Muscle of leg (tissue), 11 donors: ENCODE results near the gene NSDHL. TPM values are rescaled to one million over a fixed set of nuclear protein-coding genes. Genes with fewer than 3 reads are reported as not detected.
A peak's percentile ranks its signal among the peaks of the same experiment; 100 is the strongest.

ENCODE experiments used
- DNase-seq: peaks from one replicate; pipeline ENCODE4 v3.0.0; 2013
- H3K27ac ChIP-seq: one replicate; pipeline ENCODE4 v1.5.1; 2013; ENCODE audit warnings: mild to moderate bottlenecking, low read length, control low read depth
- H3K27me3 ChIP-seq: one replicate; pipeline ENCODE4 v1.6.1; 2013; ENCODE audit warnings: low read length; ENCODE audit not compliant: control insufficient read depth, insufficient read depth
- H3K36me3 ChIP-seq: one replicate; pipeline ENCODE4 v1.6.1; 2013; ENCODE audit warnings: low read length; ENCODE audit not compliant: control insufficient read depth, insufficient read depth
- H3K4me1 ChIP-seq: one replicate; pipeline ENCODE4 v1.6.1; 2013; ENCODE audit warnings: low read length; ENCODE audit not compliant: control insufficient read depth, insufficient read depth
- H3K4me3 ChIP-seq: one replicate; pipeline ENCODE4 v1.5.1; 2013; ENCODE audit warnings: low read length, control low read depth
- H3K9me3 ChIP-seq: replicated peaks from 2 replicates; pipeline ENCODE4 v1.6.1; 2013; ENCODE audit warnings: low read depth, low read length; ENCODE audit not compliant: control insufficient read depth
- WGBS: methylation state at CpG from one replicate; pipeline ENCODE4 v1.1.5; 2013; ENCODE audit warnings: missing lambda C conversion rate; ENCODE audit not compliant: insufficient coverage; 5-methylcytosine and 5-hydroxymethylcytosine counted together
- polyA plus RNA-seq, 8 donors: library from polyadenylated mRNA; unstranded; fragments of 120-200 nt; gene quantifications; one replicate each; pipeline versions ENCODE4 v1.2.1 to v1.2.3, GENCODE V29; 2013; ENCODE audit warnings: inconsistent platforms in 1 of 8, low replicate concordance in 1 of 8; ENCODE audit not compliant: insufficient read length in 8 of 8, insufficient read depth in 1 of 8
- total RNA-seq: library from RNA; stranded (reverse); fragments of 120-200 nt; gene quantifications from one replicate; pipeline ENCODE4 v1.2.4, GENCODE V29; 2013

NSDHL gene
- total and polyA plus RNA-seq, 9 donors: 6.8 to 18.1 (median 13.5) TPM

DNA sequence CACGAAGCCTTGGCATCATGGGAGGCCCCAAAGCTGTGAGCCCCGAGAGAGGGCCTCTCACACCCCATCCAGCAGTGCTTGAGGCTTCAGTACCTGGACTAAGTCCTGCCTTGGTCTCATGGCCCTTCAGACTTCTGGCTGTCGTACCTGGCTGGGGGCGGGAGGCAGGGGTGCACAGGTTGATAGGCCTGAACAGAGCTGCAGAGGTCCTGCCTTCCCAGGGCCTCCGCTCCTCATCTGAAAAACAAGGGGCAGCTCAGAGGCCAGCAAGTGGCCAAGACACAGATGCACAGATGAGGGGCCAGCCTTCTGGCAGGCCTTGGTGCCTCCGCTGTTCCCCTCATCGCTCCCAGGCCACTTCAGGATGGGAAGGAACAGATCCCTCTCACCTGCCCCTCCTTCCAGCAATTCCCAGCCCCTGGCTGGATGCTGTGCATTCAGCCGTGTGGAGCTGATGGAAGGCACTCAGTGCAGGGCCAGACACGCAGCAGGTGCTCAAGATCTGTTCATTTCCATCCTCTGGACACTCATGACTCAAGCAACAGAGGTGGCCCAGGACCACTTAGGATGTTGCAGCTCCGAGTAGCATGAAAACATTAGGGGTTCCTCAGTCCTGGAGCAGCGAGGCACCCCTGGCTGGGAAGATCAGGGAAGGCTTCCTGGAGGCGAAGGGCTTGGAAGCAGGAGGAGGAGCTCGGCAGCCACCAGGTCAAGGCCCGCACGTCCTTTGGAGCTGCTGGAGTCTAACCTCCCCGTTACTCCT lies 68.4 kb downstream of the NSDHL start:
- Histone ChIP-seq H3K27ac (no peak overlapping the region), H3K4me1 (peaks cover 4% of the 10 kb centered on the region), H3K9me3 (no peaks in the 10 kb centered on the region), H3K27me3 (peaks cover 33% of the 10 kb centered on the region), H3K36me3 (no peaks in the 10 kb centered on the region), H3K4me3 (peak overlapping the region; percentile 13)
- 79% methylated on average over 16 of the region's 16 CpGs for WGBS
- DNase-seq: no peak

GRCh38 chrX:152899874-152900719 lies 69.2 kb downstream of the NSDHL start:
- DNase-seq: no peak
- Histone ChIP-seq H3K27me3 (peaks cover 38% of the 10 kb centered on the region), H3K4me3 (no peak overlapping the region), H3K36me3 (no peaks in the 10 kb centered on the region), H3K9me3 (no peaks in the 10 kb centered on the region), H3K27ac (no peak overlapping the region), H3K4me1 (peaks cover 9% of the 10 kb centered on the region)
- 69% methylated on average over 12 of the region's 12 CpGs for WGBS

DNA sequence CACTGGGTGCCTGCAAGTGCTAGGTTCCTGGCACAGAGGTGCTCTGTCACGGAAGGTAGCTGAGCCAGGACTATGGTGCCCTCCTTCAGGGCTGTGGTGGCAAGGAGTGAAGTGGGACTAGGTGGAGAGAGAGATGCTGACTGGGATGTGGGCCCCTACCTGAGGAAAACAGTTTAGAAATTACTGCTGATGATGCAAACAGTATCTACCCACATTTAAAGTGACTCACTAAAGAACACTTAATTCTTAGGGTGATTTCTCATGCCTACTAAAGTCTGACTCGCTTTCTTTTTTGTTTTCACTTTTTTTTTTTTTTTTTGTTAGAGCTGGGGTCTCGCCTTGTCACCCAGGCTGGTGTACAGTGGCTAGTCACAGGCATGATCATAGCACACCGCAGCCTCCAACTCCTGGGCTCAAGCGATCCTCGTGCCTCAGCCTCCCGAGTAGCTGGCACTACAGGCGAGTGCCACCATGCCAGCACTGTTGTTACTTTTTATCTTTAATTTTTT lies 70.1 kb downstream of the NSDHL start:
- no peaks in the 10 kb centered on the region for H3K36me3 ChIP-seq
- no peaks in the 10 kb centered on the region for H3K9me3 ChIP-seq
- no peak overlapping the region for H3K4me3 ChIP-seq
- peaks cover 9% of the 10 kb centered on the region for H3K4me1 ChIP-seq
- peaks cover 43% of the 10 kb centered on the region for H3K27me3 ChIP-seq
- no peak overlapping the region for H3K27ac ChIP-seq
- WGBS: 77% methylated on average over 4 of the region's 8 CpGs
- DNase-seq: no peak

GRCh38 chrX:152901816-152902501 lies 71.1 kb downstream of the NSDHL start:
- 57% methylated on average over 8 of the region's 15 CpGs for WGBS
- Histone ChIP-seq H3K27me3 (peaks cover 43% of the 10 kb centered on the region), H3K4me1 (peaks cover 14% of the 10 kb centered on the region), H3K27ac (no peak overlapping the region), H3K4me3 (no peak overlapping the region), H3K9me3 (no peaks in the 10 kb centered on the region), H3K36me3 (no peaks in the 10 kb centered on the region)
- DNase-seq: no peak

DNA sequence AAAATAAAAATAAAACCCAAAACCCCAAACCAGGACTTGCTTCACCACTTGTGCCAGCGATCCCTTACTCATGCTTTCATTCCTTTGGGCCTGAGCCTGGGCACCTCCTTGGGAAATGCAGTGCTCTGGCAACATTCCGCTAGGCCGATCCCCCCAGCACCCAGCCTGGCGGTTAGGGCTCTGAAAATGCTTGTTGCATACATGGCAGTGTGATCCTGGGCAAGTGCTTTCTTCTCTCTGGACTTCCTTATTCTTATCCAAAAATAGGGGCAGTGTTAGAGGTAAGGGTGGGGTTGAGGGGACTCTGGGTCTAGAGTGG lies 71.6 kb downstream of the NSDHL start:
- no peaks in the 10 kb centered on the region for H3K36me3 ChIP-seq
- peaks cover 14% of the 10 kb centered on the region for H3K4me1 ChIP-seq
- WGBS: 73% methylated on average over 2 of the region's 4 CpGs
- DNase-seq: no peak
- H3K27ac ChIP-seq: no peak overlapping the region
- peaks cover 39% of the 10 kb centered on the region for H3K27me3 ChIP-seq
- no peak overlapping the region for H3K4me3 ChIP-seq
- no peaks in the 10 kb centered on the region for H3K9me3 ChIP-seq

- H3K4me1 ChIP-seq: peaks cover 14% of the 10 kb centered on the region
- WGBS: 58% methylated on average over 2 of the region's 9 CpGs
- H3K36me3 ChIP-seq: no peaks in the 10 kb centered on the region
- peaks cover 36% of the 10 kb centered on the region for H3K27me3 ChIP-seq
- no peaks in the 10 kb centered on the region for H3K9me3 ChIP-seq
- H3K27ac ChIP-seq: no peak overlapping the region
- H3K4me3 ChIP-seq: no peak overlapping the region
- DNase-seq: no peak
These were observed 72.7 kb downstream of the NSDHL start for GRCh38 chrX:152903589-152903988.

DNA sequence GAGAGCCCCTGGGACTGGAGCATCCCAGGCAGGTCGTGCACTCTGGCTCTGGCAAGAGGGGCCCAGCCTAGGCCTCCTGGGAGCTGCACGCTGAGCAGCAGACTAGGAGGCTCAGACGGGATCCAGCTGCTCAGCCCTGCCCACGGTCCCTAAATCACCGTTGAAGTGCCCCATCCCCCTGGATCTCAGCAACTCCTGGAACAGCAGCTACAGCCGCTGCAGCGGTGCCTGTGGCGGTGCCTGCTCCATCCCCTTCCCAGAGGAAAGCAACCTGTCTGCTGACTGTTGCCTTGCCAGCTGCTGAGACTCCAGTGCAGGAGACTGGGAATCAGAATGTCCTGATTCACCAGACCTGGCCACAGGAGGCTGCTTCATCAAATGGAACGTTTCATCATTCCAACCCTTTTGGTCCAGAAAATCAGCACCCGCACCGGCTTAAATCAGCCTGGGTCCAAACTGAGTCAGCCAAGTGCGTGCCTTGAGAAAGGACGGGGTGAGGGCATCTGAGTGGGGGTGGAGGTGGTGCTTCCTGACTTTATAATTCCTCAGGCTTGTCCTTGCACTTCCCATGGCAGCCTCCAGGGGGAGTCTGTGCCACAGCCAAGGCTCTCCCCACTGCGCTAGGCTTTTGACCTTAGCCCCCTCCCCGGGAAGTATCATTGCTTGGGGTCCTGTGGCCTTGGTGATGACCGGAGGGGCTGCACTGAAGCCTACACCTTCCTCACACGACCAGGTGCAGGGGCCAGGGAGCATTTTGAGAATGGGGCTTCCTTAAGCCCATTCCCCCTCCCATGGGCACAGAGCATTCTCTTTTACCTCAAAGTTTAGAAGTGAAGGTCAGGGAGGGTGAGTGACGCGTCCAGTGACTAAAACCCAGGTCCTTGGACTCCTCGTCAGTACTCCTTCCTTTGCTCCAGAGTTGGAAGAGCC lies 73.6 kb downstream of the NSDHL start:
- Histone ChIP-seq H3K27ac (no peak overlapping the region), H3K9me3 (no peaks in the 10 kb centered on the region), H3K36me3 (no peaks in the 10 kb centered on the region), H3K4me3 (no peak overlapping the region), H3K27me3 (peaks cover 34% of the 10 kb centered on the region), H3K4me1 (peaks cover 14% of the 10 kb centered on the region)
- WGBS: 36% methylated on average over 11 of the region's 20 CpGs
- peak; percentile 45 for DNase-seq

- H3K4me3 ChIP-seq: no peak overlapping the region
- H3K9me3 ChIP-seq: no peaks in the 10 kb centered on the region
- H3K27ac ChIP-seq: no peak overlapping the region
- H3K4me1 ChIP-seq: peaks cover 14% of the 10 kb centered on the region
- no peaks in the 10 kb centered on the region for H3K36me3 ChIP-seq
- WGBS: 76% methylated on average over 6 of the region's 8 CpGs
- peaks cover 28% of the 10 kb centered on the region for H3K27me3 ChIP-seq
- DNase-seq: no peak
These were observed 74.2 kb downstream of the NSDHL start for GRCh38 chrX:152905081-152905420.

DNA sequence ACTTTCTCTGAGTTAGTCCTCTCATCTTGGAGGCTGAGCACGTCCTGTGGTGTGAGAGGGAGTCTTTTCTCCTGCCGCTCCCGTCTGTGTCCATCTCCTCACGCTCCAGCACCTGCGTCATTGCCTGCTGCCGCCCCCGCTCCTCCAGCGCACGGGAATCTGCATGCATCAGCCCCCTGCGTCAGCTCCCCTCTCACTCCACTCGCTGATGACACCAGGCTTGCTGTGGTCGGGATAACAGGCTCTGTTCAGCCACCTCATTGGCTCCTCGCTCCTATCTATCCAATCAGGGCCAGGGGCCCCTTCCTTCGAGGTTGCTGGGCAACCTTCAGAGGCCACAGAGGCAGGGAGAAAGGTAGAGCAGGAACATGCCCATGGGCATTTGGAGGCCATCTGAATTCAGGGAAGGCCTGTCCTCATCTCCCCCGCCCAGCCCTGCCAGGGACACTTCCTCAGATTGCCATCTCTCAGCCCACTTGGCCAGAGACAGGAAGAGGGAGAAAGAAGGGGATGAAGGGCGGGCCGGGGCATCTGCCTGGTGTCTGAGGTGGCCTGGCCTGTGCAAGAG lies 76.3 kb downstream of the NSDHL start:
- 41% methylated on average over 14 of the region's 17 CpGs for WGBS
- H3K4me3 ChIP-seq: no peak overlapping the region
- no peaks in the 10 kb centered on the region for H3K36me3 ChIP-seq
- no peak for DNase-seq
- H3K9me3 ChIP-seq: no peaks in the 10 kb centered on the region
- peaks cover 23% of the 10 kb centered on the region for H3K27me3 ChIP-seq
- no peak overlapping the region for H3K27ac ChIP-seq
- H3K4me1 ChIP-seq: peaks cover 14% of the 10 kb centered on the region
